SK-N-MC (cell line): ENCODE results near the gene CCDC192.

Experiments used
- EZH2 ChIP-seq: fragments of 200-600 bp; sonication (generic); IDR thresholded peaks from one replicate; pipeline ENCODE4 v1.6.1; 2017; ENCODE audit warnings: antibody characterized with exemption
- FOXP2 ChIP-seq: optimal IDR thresholded peaks from 2 replicates; pipeline ENCODE3; 2011; ENCODE audit warnings: mild to moderate bottlenecking, moderate library complexity; ENCODE audit not compliant: insufficient read depth; ENCODE audit errors: extremely low read length, control extremely low read depth
- POLR2AphosphoS5 ChIP-seq: IDR thresholded peaks from 2 replicates; pipeline ENCODE4 v1.6.1; 2012; ENCODE audit warnings: mild to moderate bottlenecking, low read depth, low read length, borderline replicate concordance

DNA sequence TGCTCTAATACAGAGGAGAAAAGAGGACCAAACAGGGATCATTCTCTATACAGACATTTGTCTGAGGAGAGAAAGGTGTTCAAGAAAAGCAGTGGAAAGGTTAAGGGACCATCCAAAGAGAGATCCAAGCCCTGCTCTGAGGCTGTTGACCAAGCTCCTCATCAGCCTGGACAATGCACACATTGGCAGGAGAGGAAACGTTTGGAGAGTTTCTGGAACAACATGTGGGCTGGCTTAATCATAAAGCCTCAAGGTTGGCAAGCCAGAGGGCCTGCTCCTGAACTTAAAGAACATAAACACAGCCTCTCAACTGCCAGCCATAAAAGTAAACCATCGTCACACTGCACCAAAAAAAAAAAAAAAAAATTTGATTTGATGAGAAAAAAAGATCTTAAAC lies 196.0 kb downstream of the CCDC192 start:
- TF ChIP-seq EZH2 = no peak
- no peak for TF ChIP-seq POLR2AphosphoS5
- TF ChIP-seq FOXP2 = no peak
